Measurements from ENCODE around the gene MROH7.

Gene MROH7

GRCh38 chr1:54640863-54641836 is at the start of gene MROH7:
Gene MROH7, plus strand, starts transcription at chr1:54641786. Its CDS starts 11,141 bp downstream, at chr1:54652927.
- no peak for DNase-seq

DNA sequence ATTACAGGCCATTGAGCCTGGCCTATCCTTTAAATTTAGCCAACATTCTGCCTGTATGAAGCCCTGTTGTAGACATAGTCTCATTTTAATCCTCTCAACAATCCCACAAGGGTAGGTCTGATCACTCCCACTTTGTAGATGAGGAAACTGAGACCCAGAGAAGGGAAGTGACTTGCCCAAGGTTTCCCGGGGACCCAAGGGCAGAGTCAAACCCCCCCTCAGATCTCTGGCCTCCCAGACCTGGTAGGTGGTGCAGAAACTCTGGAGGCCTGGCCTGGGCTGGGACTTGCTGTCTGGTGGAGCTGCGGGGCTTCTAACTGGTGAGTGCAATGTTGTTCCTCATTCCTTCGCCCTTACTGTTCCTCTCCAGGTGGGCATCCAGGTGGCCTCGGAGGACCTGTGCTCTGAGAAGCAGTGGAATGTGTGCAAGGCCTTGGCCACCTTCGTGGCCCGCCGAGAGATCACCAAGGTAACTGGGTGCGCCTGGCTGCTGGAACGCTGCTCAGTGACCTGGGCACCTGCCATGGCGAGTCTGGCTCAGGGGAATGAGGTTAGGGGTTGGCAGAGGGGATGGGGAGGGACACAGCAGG is 47.9 kb upstream of the MROH7 start:
- DNase-seq: no peak

- no peak for DNase-seq
Observed at GRCh38 chr1:54594463-54594862, 47.1 kb upstream of the MROH7 start.

DNA sequence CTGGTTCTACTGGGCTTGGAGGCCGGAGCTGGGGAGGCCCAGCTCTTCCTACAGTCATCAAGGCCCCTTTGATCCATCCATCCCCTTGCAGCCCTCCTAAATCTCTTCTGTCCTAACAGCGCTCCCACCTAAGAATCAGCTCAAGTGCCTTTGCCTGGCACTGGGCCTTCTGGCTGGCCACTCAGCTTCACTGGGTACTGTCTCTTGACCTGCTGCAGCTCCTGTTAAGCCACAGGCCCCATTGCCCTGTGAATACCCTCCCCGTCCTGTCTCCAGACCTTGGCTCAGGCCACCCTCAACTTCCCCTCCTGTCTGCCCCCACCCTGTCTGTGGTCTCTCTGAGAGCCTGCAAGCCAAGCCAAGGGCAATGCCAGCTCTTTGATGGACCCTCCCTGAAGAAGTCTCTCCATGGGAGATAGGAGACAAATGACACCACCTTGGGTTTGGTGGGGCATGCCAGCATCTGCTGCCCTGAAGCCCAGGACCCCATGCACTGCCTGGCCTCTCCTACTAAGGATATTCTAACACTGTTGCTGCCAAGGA is 45.6 kb upstream of the MROH7 start:
- no peak for DNase-seq

GRCh38 chr1:54596756-54597155 is 44.8 kb upstream of the MROH7 start:
- DNase-seq: no peak

- no peak for DNase-seq
Observed at GRCh38 chr1:54597455-54598030, 44.0 kb upstream of the MROH7 start.

DNA sequence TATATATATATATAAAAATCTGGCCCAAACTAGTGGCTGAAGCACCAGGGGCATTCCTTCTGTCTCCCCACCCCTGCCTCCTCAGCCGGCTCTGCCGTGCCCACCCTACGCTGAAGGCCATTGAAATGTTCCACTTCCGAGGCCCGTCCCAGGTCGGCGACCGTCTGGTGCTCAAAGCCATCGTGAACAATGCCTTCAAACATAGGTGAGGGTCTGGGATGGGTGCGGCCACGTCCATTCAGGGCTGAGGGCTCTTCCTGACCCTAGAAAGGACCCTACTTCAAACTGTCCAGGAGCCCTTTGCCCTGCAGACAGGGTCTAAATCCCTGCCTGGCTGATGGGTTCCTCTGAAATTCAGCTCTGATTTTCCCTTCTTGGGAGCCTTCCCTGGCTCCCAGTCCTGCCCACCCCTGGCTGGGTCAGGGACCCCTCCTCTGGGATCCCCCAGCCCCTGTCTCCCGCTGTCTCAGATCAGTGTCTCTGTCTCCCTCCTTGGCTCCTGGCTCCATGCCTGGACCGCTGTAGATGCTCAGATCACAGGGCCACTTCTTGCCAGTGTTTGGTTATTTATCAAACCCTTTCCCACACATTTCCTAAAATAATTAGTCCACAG is 42.3 kb upstream of the MROH7 start:
- no peak for DNase-seq

DNA sequence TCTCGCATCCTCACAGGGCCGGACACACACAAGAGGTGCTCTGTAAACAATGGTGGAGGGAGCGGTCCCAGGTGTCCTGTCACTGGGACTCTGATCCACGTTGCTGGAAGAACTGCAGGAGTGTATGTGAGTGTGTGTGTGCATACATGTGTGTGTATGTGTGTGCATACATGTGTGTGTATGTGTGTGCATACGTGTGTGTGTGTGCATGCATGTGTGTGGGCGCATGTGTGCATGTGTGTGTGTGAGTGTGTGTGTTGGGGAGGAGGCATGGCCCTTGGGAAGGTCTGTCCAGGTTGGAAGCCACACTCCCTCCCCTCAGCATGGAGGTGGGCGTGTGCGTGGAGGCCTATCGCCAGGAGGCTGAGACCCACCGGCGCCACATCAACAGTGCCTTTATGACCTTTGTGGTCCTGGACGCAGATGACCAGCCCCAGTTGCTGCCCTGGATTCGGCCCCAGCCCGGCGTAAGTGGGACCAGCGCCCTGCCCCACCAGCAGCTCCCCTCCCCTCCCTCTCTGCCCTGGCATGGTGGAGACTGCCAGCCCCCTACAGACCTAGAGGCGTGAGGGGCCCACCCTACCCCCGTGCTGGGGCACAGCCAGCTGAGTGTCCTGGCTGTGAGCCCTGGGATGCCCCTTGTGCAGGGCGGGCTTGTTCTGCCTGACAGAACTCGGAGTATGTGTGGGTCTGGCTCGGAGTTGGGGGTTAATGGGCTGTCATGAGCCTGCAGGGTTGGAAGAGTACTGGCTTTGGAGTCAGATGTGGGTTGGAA is 40.5 kb upstream of the MROH7 start:
- no peak for DNase-seq

DNA sequence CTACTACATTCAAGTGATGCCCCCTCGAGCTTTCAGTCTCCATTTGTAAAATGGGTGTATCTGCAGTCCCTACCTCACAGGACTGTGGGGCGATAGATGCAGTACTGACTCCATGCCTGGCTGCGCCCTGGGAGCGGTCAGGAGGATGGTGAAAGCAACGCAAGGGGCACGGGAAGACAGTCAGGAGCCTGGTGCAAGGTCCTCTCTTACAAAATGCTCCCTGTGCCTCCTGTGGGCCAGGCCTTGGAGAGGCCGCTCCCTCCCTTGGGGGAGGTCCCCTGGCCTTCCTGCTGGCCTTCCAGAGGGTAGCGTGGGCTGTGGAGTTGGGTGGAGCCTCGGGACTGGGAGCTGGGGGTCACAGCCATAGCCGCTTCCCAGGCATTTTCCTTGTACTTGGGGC is 39.9 kb upstream of the MROH7 start:
- DNase-seq: no peak

DNA sequence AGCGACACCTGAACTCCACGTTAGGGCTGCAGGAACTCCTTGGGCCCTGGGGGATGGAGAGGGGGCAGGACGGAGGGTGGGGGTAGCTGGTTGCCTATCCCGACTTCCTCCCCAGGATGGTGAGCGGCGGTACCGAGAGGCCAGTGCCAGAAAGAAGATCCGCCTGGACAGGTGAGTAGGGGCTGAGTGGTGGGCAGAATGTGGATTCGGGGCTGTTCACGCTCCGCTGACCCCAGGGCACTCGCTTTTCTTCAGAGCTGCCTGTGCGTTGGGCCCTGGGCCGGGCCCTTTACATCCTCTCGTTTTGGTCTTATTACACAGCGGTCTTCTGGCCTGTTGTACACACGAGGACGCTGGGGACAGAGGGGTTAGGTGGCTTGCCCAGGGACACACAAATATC is 39.0 kb upstream of the MROH7 start:
- no peak for DNase-seq

GRCh38 chr1:54603241-54603640 is 38.3 kb upstream of the MROH7 start:
- DNase-seq: no peak

- DNase-seq: no peak
Observed at GRCh38 chr1:54604051-54604450, 37.5 kb upstream of the MROH7 start.

DNA sequence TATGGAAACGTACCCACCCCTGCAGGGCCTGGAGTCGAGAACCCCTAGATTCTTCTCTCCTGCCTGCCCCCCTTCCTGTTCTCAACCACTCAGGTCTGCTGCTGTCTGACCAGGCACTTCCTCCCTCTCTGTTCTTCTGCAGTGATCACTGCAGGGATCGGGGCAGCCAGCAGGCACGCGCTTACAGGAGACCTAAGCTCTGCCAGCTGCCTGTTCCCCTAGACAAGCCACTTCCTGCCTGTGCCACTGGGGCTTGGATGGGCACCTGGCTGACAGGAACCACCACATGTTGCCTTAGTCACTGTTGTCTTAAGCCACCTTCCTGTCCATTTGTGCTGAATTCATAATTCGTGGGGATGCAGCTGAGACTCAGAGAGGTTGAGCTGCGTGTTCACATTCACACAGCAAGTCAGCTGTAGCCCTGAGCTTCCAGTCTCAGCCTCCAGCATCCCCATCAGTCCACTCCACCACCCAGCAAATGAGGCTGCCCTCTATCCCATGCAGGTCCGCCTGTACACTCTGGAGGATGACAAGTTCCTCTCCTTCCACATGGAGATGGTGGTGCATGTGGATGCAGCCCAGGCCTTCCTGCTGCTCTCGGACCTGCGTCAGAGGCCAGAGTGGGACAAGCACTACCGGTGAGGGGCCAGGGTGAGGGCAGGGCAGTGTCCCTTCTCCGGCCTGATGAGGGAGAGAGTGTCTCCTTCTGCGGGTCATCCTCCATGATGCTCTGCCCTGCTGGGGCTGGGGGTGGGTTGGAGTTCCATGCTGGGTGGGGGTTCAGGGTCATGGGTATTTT is 36.8 kb upstream of the MROH7 start:
- no peak for DNase-seq

DNA sequence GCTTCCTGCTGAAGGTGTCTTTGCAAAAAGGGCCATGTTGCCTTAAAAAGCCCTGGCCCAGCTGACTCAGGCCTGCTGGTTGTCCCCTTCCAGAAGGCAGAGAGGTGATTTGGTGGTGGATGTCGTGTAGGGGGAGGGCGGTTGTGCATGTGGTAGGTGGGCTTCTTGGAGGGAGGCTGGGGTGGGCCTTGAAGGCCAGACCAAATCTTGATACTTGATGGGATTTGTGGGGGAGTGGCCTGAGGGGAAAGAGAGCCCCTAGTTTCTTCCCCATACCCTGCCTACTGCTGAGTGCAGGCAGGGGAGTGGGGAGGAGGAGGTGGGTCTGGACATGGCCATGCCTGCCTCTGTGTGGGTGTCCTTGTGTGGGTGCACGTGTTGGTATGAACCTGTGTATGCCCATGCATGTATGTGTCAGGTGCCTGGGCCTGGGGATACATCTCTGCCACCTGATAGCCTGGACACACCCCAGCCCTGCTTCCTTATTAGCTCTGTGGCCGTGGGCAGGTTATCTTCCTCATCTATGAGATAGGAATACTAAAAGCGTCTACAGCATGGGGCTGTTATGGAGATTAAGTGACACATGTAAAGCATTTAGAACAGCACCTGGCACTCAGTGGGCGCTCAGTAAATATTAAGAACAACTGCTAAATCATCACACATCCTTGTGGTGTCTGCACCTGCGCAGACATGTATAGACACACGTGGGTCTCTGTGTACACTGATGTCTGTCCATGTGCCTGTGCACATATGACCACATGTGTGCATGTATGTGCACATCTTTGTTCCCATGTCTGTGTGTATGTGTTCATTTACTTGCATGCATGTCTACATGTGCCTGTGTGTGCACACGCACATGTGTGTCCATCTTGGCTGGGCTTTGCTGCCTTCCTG is 35.2 kb upstream of the MROH7 start:
- DNase-seq: no peak

DNA sequence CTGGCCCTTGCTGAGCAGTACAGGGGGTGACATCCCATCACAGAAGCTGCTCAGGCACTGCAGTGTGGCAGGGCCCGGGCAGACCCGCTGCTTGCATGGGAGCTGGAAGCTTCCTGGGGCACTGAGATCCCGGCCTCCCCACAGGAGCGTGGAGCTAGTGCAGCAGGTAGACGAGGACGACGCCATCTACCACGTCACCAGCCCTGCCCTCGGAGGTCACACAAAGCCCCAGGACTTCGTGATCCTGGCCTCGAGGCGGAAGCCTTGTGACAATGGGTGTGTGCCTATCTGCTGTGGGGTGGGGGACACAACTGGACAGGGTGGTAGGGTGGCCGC is 34.6 kb upstream of the MROH7 start:
- DNase-seq: no peak

GRCh38 chr1:54607821-54608565 is 33.6 kb upstream of the MROH7 start:
- DNase-seq: no peak

GRCh38 chr1:54608566-54609230 is 32.9 kb upstream of the MROH7 start:
- no peak for DNase-seq

DNA sequence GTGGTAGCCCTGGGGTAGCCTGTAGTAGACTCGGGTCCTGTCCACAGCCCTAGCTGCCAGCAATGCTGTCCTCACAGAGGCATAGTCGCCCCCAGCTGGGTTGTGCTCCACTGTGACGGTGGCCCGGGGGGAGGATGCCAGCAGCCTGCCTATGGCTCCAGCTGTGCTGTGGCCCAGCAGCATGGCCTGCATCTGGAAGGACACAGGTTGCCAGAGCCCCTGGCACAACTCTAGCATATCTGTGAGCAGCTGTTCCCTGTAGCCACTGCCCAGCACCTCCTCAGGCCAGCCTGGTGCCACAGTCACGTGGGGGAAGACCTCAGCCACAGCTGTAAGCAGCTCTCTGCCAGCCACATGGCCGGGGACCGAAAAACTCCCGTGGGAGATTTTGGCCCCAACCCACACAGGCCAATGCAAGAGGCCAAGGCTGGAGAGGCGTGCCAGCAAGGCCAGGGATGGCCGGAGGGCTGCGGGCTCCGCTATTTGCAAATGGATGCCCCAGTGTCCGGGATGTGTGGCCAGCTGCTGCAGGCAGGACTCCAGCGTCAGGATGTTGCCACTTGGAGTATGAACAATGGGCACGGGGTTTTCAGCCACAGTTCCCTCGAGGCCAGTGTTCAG is 32.2 kb upstream of the MROH7 start:
- DNase-seq: no peak

GRCh38 chr1:54610048-54610447 is 31.5 kb upstream of the MROH7 start:
- DNase-seq: no peak
